Left ventricle myocardium inferior (tissue), 1 donor: ENCODE results near the gene DDX10. TPM values are rescaled to one million over a fixed set of nuclear protein-coding genes. Genes with fewer than 3 reads are reported as not detected.

Experiments used
- DNase-seq: peaks from one replicate; pipeline ENCODE4 v3.0.0-alpha.2; 2020
- H3K27ac ChIP-seq: fragments of 200-600 bp; replicated peaks from 2 replicates; pipeline ENCODE4 v1.8.0; 2021
- H3K27me3 ChIP-seq: fragments of 200-600 bp; 2 replicates; pipeline ENCODE4 v1.8.0; 2021; ENCODE audit warnings: low read depth
- H3K36me3 ChIP-seq: fragments of 200-600 bp; 2 replicates; pipeline ENCODE4 v1.8.0; 2021
- H3K4me1 ChIP-seq: fragments of 200-600 bp; 2 replicates; pipeline ENCODE4 v1.8.0; 2021
- H3K4me3 ChIP-seq: fragments of 200-600 bp; 2 replicates; pipeline ENCODE4 v1.8.0; 2021; ENCODE audit warnings: mild to moderate bottlenecking, moderate library complexity
- H3K9me3 ChIP-seq: fragments of 200-600 bp; replicated peaks from 2 replicates; pipeline ENCODE4 v1.8.0; 2021
- intact Hi-C: fragments of 100-400 bp; cut with micrococcal nuclease; formaldehyde crosslinking; loops from one replicate; pipeline ENCODE4 v1.11.0; 2022
- total RNA-seq: library from RNA; stranded (reverse); fragmentation: NEBNext Ultra II Directional; extraction: Animal tissue kit (Norgen Biotek cat#: 25700); gene quantifications from one replicate; pipeline ENCODE4 v1.2.1, GENCODE V29; 2021
- TF ChIP-seq, protein P1 (sequence below): fragments of 200-600 bp; IDR thresholded peaks from 2 replicates; pipeline ENCODE4 v1.8.0; 2021; ENCODE audit warnings: antibody characterized with exemption, mild to moderate bottlenecking, borderline replicate concordance
- donor health status: DM: no; HTN: yes; CAD: no; lungs with severe emphysema.

The DDX10 gene
- total RNA-seq, 1 donor from 2014 or later = 11.7 TPM

DNA sequence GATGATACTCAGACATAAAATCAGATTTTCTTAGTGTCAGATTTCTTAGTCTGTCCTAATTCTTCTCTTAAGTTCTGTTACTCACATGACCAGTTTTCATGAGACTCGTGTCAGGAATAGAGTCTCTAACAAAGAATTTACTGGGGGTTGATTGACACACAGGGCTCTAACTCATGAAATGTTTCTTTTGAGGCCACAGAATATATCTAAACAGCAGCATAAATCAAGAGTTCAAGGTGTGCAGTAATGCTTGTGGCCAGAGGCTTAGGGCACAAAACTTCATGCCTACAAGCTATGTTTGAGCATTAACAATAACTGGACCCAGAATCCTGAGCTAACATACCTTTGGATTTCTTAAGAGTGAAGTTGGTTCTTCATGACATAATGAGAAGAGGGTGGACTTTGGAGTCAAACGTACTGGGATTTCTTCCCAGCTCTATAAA is 237.2 kb downstream of the DDX10 start:
- no peaks in the 10 kb centered on the region for H3K36me3 ChIP-seq
- H3K9me3 ChIP-seq = no peaks in the 10 kb centered on the region
- DNase-seq = no peak
- H3K4me1 ChIP-seq = peaks cover 21% of the 10 kb centered on the region
- no peaks in the 10 kb centered on the region for H3K27me3 ChIP-seq
- intact Hi-C loops = no loop called here
- no peak overlapping the region for H3K4me3 ChIP-seq
- H3K27ac ChIP-seq = no peak overlapping the region
- TF ChIP-seq, protein P1, sequence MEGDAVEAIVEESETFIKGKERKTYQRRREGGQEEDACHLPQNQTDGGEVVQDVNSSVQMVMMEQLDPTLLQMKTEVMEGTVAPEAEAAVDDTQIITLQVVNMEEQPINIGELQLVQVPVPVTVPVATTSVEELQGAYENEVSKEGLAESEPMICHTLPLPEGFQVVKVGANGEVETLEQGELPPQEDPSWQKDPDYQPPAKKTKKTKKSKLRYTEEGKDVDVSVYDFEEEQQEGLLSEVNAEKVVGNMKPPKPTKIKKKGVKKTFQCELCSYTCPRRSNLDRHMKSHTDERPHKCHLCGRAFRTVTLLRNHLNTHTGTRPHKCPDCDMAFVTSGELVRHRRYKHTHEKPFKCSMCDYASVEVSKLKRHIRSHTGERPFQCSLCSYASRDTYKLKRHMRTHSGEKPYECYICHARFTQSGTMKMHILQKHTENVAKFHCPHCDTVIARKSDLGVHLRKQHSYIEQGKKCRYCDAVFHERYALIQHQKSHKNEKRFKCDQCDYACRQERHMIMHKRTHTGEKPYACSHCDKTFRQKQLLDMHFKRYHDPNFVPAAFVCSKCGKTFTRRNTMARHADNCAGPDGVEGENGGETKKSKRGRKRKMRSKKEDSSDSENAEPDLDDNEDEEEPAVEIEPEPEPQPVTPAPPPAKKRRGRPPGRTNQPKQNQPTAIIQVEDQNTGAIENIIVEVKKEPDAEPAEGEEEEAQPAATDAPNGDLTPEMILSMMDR = no peak

DNA sequence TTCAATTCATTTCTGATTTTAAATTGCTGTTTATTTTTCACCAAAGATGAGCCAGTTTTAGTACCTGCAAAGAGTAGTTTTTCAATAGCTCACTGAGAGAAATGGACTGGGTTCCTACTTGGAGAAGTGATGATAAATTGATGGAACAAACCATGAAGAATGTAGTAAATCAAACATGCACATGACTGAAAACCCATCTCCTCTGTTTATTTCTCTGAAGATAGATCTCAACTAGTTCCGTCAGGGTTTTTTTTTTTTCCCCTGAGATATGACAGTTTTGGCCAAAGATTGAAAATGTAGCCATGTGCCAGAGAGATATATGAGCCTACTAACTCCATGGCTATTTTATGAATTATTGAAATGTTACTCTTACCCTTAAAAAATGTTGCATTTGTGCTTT is 239.6 kb downstream of the DDX10 start:
- peaks cover 25% of the 10 kb centered on the region for H3K4me1 ChIP-seq
- H3K4me3 ChIP-seq = no peak overlapping the region
- no peak overlapping the region for H3K27ac ChIP-seq
- TF ChIP-seq, protein P1 = no peak
- no peaks in the 10 kb centered on the region for H3K36me3 ChIP-seq
- no peak for DNase-seq
- intact Hi-C loops = no loop called here
- no peaks in the 10 kb centered on the region for H3K27me3 ChIP-seq
- H3K9me3 ChIP-seq = no peaks in the 10 kb centered on the region

DNA sequence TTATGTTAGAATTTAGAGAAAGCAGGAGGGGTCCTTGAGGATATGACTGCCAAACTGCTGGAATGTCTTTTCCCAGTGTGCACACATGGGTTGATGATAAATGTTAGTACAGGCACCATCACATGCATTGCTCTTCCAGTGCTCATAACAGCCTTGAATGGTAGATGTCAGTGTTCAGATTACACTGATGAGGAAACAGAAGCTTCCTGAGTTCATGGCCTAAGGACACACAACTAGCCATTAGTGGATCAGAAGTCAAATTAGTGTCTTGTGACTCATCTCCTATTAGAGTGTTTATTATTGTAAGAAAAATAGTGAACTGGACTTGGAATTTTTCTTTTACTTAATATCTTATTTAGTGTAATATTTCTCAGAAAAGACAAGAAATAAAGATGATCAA is 241.5 kb downstream of the DDX10 start:
- intact Hi-C loops = no loop called here
- Histone ChIP-seq H3K4me3 (no peak overlapping the region), H3K27me3 (no peaks in the 10 kb centered on the region), H3K9me3 (no peaks in the 10 kb centered on the region), H3K36me3 (no peaks in the 10 kb centered on the region), H3K27ac (peak overlapping the region; percentile 11), H3K4me1 (peaks cover 25% of the 10 kb centered on the region)
- TF ChIP-seq, protein P1 = no peak
- no peak for DNase-seq

DNA sequence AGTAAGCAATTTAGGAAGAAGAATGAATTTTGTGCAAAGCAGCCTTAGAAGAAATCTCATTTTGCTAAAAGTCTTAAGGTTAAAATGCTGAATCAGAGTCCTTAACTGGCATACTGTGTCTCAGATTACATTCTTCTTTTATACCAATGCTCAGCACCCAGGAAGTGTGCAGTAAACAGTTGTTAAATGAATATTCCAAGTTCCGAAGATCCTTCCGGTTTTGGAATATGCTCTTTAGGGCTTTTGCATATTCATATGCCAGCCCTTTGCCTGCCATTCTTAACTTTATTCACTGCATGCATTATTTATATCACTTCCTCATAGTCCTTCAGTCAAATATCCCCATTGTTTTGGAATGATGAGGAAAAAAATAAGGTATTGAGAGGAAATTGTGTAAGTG is 242.0 kb downstream of the DDX10 start:
- Histone ChIP-seq H3K9me3 (no peaks in the 10 kb centered on the region), H3K27me3 (no peaks in the 10 kb centered on the region), H3K36me3 (no peaks in the 10 kb centered on the region), H3K4me1 (peaks cover 25% of the 10 kb centered on the region), H3K27ac (peak overlapping the region; percentile 11), H3K4me3 (no peak overlapping the region)
- intact Hi-C loops = no loop called here
- no peak for DNase-seq
- TF ChIP-seq, protein P1 = no peak

DNA sequence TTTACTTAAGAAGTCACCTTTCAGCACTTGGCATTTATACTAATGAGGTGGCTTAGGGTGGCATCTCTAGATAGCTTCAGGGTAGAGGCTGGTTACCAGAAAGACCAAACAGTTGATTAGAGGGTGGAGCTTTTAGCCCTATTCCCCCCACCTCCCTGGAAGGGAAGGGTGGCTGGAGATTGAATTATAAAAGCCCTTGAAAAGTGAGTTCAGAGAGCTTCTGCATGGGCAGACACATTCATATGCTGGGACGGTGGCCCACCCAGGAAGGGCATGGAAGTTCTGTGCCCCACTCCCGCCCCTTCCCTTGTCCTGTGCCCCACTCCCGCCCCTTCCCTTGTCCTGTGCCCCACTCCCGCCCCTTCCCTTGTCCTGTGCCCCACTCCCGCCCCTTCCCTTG is 244.2 kb downstream of the DDX10 start:
- no peak overlapping the region for H3K27ac ChIP-seq
- no peak overlapping the region for H3K4me3 ChIP-seq
- no peak for DNase-seq
- TF ChIP-seq, protein P1 = no peak
- H3K36me3 ChIP-seq = no peaks in the 10 kb centered on the region
- H3K27me3 ChIP-seq = no peaks in the 10 kb centered on the region
- no peaks in the 10 kb centered on the region for H3K9me3 ChIP-seq
- intact Hi-C loops = no loop called here
- peaks cover 39% of the 10 kb centered on the region for H3K4me1 ChIP-seq

DNA sequence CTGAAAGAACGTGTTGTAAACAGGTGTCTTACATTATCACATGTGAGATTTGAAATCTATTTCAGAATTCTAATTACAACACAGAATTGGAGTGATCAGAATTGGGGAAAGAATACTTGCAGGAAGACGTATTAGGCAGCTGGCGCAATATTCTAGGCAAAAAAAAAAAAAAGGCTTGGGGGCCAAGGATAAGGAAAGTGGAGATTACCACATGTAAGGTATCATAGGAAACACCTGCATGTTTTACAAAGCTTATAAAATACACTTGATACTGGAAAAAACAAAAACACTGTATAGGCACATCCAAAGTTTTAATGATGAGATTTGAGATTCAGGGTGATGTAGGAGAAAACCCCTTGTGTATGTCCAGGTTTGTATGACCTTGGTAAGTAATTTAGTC is 245.1 kb downstream of the DDX10 start:
- TF ChIP-seq, protein P1 = no peak
- Histone ChIP-seq H3K36me3 (no peaks in the 10 kb centered on the region), H3K27me3 (no peaks in the 10 kb centered on the region), H3K4me1 (peaks cover 30% of the 10 kb centered on the region), H3K27ac (no peak overlapping the region), H3K9me3 (no peaks in the 10 kb centered on the region), H3K4me3 (no peak overlapping the region)
- intact Hi-C loops = no loop called here
- DNase-seq = no peak
